Left hindlimb (tissue), 1 donor: Measurements from ENCODE around the gene GLE1.
"Not testable (repeated sequence)": the region's sequence is repeated elsewhere in the genome, so short reads cannot be mapped to it uniquely, and the experiment has no call there.

Experiments used
- DNase-seq: peaks from one replicate; pipeline ENCODE4 v3.0.0-alpha.2; 2018

GLE1 gene

GRCh38 chr9:128552744-128553440 is 48.4 kb downstream of the GLE1 start:
- DNase-seq, result peak; percentile 74

- no peak for DNase-seq
Measured at GRCh38 chr9:128553728-128554127, 49.2 kb downstream of the GLE1 start.

- peak; percentile 67 for DNase-seq
Measured at GRCh38 chr9:128554155-128554862, 49.8 kb downstream of the GLE1 start.

- no peak for DNase-seq
Measured at GRCh38 chr9:128555180-128555721, 50.7 kb downstream of the GLE1 start.

GRCh38 chr9:128556276-128556675 is 51.8 kb downstream of the GLE1 start:
- no peak for DNase-seq

- DNase-seq, result no peak
Measured at GRCh38 chr9:128556926-128557634, 52.6 kb downstream of the GLE1 start.

- DNase-seq, result peak; percentile 77
Measured at GRCh38 chr9:128558431-128559310, 54.2 kb downstream of the GLE1 start.

- DNase-seq, result no peak
Measured at GRCh38 chr9:128565578-128565977, 61.1 kb downstream of the GLE1 start.

- no peak for DNase-seq
Measured at GRCh38 chr9:128568470-128569078, 64.1 kb downstream of the GLE1 start.

- no peak for DNase-seq
Measured at GRCh38 chr9:128575469-128575868, 71.0 kb downstream of the GLE1 start.

- DNase-seq, result no peak
Measured at GRCh38 chr9:128575916-128576315, 71.4 kb downstream of the GLE1 start.

- DNase-seq, result no peak
Measured at GRCh38 chr9:128577206-128577605, 72.7 kb downstream of the GLE1 start.

- DNase-seq, result no peak
Measured at GRCh38 chr9:128579194-128579593, 74.7 kb downstream of the GLE1 start.

- no peak for DNase-seq
Measured at GRCh38 chr9:128580731-128581130, 76.2 kb downstream of the GLE1 start.

GRCh38 chr9:128585155-128585554 is 80.6 kb downstream of the GLE1 start:
- DNase-seq, result not testable (repeated sequence)

- not testable (repeated sequence) for DNase-seq
Measured at GRCh38 chr9:128586934-128587333, 82.4 kb downstream of the GLE1 start.

- DNase-seq, result no peak
Measured at GRCh38 chr9:128587453-128587852, 82.9 kb downstream of the GLE1 start.

GRCh38 chr9:128588581-128589233 is 84.2 kb downstream of the GLE1 start:
- no peak for DNase-seq
